K562 (cell line): ENCODE data around the gene ZFP36. TPM values are rescaled to one million over a fixed set of nuclear protein-coding genes. Genes with fewer than 3 reads are reported as not detected.

Experiments used
- GTF2B ChIP-seq: IDR thresholded peaks from 2 replicates; pipeline ENCODE4 v1.6.1; 2011; ENCODE audit not compliant: insufficient read length; ENCODE audit errors: extremely low read depth
- polyA plus RNA-seq, 8 experiments: library from polyadenylated mRNA; depleted of rRNA in 4 of 8; stranded (reverse) in 5 of 8; unstranded in 3 of 8; fragments of >200 nt; fragmentation: Nextera tagmentation in 2 of 8; fragmentation: Illumina TruSeq in 1 of 8; extraction: Ambion mirVana in 2 of 8; extraction: Trizol in 1 of 8; gene quantifications; 2 replicates each; pipeline versions ENCODE4 v1.2.1 to v1.2.3, GENCODE V29; 2011 to 2014; ENCODE audit warnings: inconsistent platforms in 1 of 8, missing spikeins in 1 of 8
- total RNA-seq, 7 experiments: library from RNA; depleted of rRNA in 6 of 7; stranded (reverse); fragments of >200 nt in 6 of 7; fragmentation: Illumina TruSeq in 2 of 7; extraction: Trizol in 2 of 7; gene quantifications; 2 replicates each; pipeline versions ENCODE4 v1.2.1 to v1.2.3, GENCODE V29; 2011 to 2021; ENCODE audit warnings: low replicate concordance in 1 of 7
- TF ChIP-seq, protein P1 (sequence below): fragments of 450-650 bp; IDR thresholded peaks from 2 replicates; pipeline ENCODE4 v1.6.1; 2018; ENCODE audit not compliant: partially characterized antibody

The ZFP36 gene
- total and polyA plus RNA-seq, 9 of the 15 experiments (the other 6 are each of a cell fraction or from before 2014, with no cell fraction given), result 1.0 to 20.1 (median 3.5) TPM

GRCh38 chr19:39434123-39435076 lies 27.8 kb downstream of the ZFP36 start (continued):
- TF ChIP-seq, protein P1, sequence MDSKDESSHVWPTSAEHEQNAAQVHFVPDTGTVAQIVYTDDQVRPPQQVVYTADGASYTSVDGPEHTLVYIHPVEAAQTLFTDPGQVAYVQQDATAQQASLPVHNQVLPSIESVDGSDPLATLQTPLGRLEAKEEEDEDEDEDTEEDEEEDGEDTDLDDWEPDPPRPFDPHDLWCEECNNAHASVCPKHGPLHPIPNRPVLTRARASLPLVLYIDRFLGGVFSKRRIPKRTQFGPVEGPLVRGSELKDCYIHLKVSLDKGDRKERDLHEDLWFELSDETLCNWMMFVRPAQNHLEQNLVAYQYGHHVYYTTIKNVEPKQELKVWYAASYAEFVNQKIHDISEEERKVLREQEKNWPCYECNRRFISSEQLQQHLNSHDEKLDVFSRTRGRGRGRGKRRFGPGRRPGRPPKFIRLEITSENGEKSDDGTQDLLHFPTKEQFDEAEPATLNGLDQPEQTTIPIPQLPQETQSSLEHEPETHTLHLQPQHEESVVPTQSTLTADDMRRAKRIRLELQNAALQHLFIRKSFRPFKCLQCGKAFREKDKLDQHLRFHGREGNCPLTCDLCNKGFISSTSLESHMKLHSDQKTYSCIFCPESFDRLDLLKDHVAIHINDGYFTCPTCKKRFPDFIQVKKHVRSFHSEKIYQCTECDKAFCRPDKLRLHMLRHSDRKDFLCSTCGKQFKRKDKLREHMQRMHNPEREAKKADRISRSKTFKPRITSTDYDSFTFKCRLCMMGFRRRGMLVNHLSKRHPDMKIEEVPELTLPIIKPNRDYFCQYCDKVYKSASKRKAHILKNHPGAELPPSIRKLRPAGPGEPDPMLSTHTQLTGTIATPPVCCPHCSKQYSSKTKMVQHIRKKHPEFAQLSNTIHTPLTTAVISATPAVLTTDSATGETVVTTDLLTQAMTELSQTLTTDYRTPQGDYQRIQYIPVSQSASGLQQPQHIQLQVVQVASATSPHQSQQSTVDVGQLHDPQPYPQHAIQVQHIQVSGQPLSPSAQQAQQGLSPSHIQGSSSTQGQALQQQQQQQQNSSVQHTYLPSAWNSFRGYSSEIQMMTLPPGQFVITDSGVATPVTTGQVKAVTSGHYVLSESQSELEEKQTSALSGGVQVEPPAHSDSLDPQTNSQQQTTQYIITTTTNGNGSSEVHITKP, result peak; percentile 86
- TF ChIP-seq GTF2B, result no peak
